GM19395 (cell line): Measurements from ENCODE around the gene GALM.
"Not testable (repeated sequence)": the region's sequence is repeated elsewhere in the genome, so short reads cannot be mapped to it uniquely, and the experiment has no call there.

Source experiments
- ATAC-seq: cut with Tn5 transposase; IDR thresholded peaks from one replicate; pipeline ENCODE4 v1.9.1; 2021; ENCODE audit warnings: mild to moderate bottlenecking, moderate library complexity; ENCODE audit not compliant: unreplicated experiment

GALM gene

GRCh38 chr2:38676681-38677080 lies 10.8 kb downstream of the GALM start:
- ATAC-seq, result no peak

GRCh38 chr2:38680868-38681267 lies 15.0 kb downstream of the GALM start:
- ATAC-seq, result not testable (repeated sequence)

- ATAC-seq, result no peak
Measured at GRCh38 chr2:38682008-38682575, 16.2 kb downstream of the GALM start.

GRCh38 chr2:38682620-38683019 lies 16.7 kb downstream of the GALM start:
- not testable (repeated sequence) for ATAC-seq

- no peak for ATAC-seq
Measured at GRCh38 chr2:38683766-38684165, 17.9 kb downstream of the GALM start.

DNA sequence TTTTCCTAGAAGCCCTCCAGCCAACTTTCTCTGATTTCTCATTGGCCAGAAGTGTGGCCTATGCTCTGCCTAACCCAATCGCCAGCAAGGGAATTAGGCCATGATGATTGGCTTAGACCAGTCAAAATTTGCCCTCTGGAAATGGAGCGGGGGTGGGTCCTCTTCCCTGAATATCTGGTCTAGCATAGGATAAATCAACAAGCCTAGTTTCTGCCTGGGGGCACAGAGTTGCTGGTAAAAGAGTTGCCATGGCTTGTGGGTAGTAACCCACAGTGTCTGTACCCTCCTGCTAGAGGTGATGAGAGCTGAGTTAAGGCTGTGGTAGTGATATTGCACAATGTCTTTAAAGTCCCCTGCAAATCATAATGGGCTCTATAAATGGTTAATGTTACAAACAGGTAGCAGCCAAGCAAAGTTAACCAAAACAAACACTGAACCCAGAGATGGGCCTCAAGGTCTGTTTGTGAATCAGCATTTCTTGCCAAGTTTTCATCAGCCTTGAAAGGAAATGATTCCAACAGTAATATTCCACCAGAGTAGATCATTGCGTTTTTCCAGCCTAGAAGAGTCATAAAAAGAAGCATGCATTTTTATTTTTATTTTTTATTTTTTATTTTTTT lies 19.3 kb downstream of the GALM start:
- no peak for ATAC-seq

DNA sequence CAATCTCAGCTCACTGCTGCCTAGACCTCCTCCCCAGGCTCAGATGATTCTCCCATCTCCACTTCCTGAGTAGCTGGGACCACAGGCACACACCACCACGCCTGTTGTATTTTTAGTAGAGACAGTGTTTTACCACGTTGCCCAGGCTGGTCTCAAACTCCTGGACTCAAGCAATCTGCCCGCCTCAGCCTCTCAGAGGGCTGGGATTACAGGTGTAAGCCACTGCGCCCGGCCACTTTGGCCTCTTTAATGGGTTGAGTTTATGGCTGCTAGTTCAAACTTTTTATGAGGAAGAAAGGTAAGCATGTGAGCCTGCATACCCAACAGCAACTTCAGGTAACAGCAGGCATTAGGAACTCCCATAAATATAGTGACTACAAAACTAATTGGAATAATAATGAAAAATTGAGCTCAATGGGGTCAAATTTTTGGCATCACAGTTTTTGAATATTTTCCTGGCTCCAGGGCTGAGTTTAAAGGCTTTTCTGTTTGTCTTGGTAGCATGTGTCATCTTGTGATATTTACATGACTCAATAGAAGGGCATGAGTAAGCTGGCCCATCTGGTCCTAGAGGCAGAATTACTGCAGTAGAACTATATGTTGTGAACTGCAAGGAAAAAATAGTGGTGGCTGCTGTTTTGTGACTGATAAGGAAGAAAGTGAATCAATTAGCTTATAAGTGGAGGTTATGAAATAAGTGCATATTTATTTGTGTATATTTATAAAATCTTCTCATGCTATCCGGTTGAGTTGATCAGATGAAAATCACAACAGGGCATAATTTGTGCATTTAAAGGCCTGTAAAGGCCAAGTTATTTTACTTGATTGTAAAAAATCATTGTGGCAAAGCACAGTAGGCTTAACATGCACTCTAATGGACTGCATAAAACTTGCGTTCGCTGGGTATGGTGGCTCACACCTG lies 24.8 kb downstream of the GALM start:
- ATAC-seq, result no peak

GRCh38 chr2:38691994-38692393 lies 26.1 kb downstream of the GALM start:
- ATAC-seq, result no peak

DNA sequence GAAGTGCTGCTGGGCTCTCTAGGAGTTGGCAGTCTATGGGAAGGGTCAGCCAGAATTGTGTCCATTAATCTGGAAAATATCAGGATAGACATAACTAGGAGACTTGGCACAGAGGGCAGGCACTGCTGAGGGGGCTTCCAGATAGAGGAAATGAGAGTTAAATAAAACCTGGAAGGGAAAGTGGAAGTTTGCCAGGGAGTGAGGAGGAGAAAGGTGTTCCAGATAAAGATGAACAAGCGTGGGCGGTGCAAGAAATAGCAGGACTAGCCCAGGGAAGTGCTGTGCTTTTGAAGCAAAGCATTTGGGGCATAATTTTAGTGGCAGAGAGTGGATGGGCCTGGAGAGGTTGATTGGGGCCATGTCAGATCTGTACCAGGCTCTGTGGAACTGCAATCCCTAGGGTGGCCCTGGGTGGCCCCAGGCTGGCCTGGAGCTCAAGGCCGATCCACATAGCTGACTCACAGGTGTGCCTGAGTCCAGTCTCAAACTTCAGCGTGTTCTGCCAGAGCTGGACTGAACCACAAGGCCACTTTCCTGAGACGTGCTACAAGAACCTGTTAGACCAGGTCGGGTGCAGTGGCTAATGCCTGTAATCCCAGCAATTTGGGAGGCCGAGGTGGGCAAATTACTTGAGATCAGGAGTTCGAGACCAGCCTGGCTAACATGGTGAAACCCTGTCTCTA lies 26.9 kb downstream of the GALM start:
- no peak for ATAC-seq

- ATAC-seq, result no peak
Measured at GRCh38 chr2:38697116-38697840, 31.4 kb downstream of the GALM start.

GRCh38 chr2:38698467-38699003 lies 32.6 kb downstream of the GALM start:
- ATAC-seq, result no peak

GRCh38 chr2:38700113-38700785 lies 34.3 kb downstream of the GALM start:
- ATAC-seq, result no peak

- no peak for ATAC-seq
Measured at GRCh38 chr2:38700881-38701458, 35.1 kb downstream of the GALM start.

DNA sequence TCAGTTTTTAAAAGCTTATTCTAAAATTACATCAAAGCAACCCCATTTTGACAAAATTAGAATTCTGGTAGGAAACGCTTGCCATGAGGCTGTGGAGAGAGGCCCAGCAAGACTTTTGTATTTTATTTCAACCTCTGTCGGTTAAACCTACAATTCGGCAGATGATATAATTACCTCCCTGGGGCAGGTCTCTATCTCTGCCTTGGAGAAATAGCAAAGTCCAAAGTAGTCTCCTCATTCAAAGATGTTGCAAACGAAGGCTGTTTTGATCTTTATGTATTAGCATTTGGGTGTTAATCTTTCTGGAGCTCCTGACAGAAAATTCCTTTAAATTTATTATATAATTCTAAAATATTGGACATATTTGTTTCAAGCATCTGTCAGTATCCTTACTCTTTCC lies 35.6 kb downstream of the GALM start:
- no peak for ATAC-seq

DNA sequence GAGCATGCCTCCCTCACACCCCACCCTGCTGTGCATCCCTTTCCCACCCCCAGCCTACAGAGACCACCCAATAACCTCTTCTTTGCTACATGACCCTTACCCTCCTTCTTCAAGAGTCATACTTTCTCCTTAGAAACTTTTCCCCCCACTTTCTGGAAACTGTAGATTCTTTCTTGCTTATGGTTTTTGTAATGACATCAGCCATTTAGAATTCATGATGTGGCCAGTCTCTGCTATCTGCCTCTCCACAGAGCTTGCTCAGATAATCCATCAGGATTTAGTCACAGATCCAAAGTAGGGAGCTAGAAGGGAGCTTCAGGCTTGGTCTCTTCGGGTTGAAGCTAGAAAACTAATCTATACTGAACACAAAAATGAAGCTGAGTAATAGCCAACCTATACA lies 36.5 kb downstream of the GALM start:
- no peak for ATAC-seq

- ATAC-seq, result not testable (repeated sequence)
Measured at GRCh38 chr2:38703336-38703735, 37.4 kb downstream of the GALM start.

DNA sequence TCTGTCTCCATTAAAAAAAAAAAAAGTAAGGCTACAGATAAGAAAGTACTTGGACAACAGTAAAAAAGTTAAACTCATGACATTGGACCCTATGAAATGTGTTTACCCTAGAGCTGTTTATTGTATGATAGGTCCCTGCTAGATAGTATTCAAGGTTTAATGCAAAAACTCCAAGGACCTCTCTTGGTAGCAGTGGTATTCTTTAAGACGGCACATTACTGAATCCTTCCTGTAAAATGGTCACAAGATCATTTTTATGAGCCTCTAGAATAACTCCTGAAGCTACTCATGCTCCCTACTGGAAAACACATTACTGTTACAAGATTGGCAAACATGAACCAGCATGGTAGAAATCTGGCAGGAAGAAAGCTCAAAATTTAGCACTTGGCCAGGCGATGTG lies 38.8 kb downstream of the GALM start:
- no peak for ATAC-seq

GRCh38 chr2:38706846-38707345 lies 41.0 kb downstream of the GALM start:
- ATAC-seq, result no peak

- not testable (repeated sequence) for ATAC-seq
Measured at GRCh38 chr2:38708491-38708890, 42.6 kb downstream of the GALM start.
